OCI-LY3 (cell line): Measurements from ENCODE around the gene MX1.

Source experiments
- H2AFZ ChIP-seq: fragments of 200-600, 300-600 bp; shearing (Covaris generic); 2 replicates; pipeline ENCODE4 v1.6.0; 2014; ENCODE audit warnings: antibody characterized with exemption, low read depth, low read length
- H3K27ac ChIP-seq: fragments of 200-600, 300-600 bp; sonication (generic); 2 replicates; pipeline ENCODE4 v1.5.1; 2014; ENCODE audit warnings: mild to moderate bottlenecking, low read length, moderate library complexity, mixed read lengths
- H3K27me3 ChIP-seq: fragments of 200-600, 300-600 bp; sonication (generic); 2 replicates; pipeline ENCODE4 v1.6.1; 2014; ENCODE audit warnings: low read depth, low read length, mixed read lengths
- H3K36me3 ChIP-seq: fragments of 200-600, 300-600 bp; sonication (generic); replicated peaks from 2 replicates; pipeline ENCODE3; 2014; ENCODE audit warnings: low read depth, low read length, mixed read lengths
- H3K4me1 ChIP-seq: fragments of 300-600, 200-600 bp; sonication (generic); 2 replicates; pipeline ENCODE4 v1.6.1; 2014; ENCODE audit warnings: low read length, mixed read lengths
- H3K4me2 ChIP-seq: fragments of 200-600, 300-600 bp; sonication (generic); 2 replicates; pipeline ENCODE4 v1.6.1; 2014; ENCODE audit warnings: low read length, mixed read lengths
- H3K4me3 ChIP-seq: fragments of 300-600, 200-600 bp; sonication (generic); 2 replicates; pipeline ENCODE4 v1.5.1; 2014; ENCODE audit warnings: antibody characterized with exemption, mild to moderate bottlenecking, low read length, moderate library complexity
- H3K79me2 ChIP-seq: fragments of 300-600, 200-600 bp; shearing (Covaris generic); 2 replicates; pipeline ENCODE4 v1.6.1; 2014; ENCODE audit warnings: mild to moderate bottlenecking, low read length, mixed read lengths
- H3K9ac ChIP-seq: fragments of 300-600, 200-600 bp; shearing (Covaris generic); 2 replicates; pipeline ENCODE4 v1.6.0; 2014; ENCODE audit warnings: mild to moderate bottlenecking, low read length, moderate library complexity
- H3K9me3 ChIP-seq: fragments of 200-600, 300-600 bp; shearing (Covaris generic); 2 replicates; pipeline ENCODE4 v1.6.1; 2014; ENCODE audit warnings: low read length, mixed read lengths; ENCODE audit not compliant: insufficient read depth
- H4K20me1 ChIP-seq: fragments of 200-600, 300-600 bp; sonication (generic); 2 replicates; pipeline ENCODE4 v1.6.1; 2016; ENCODE audit warnings: low read length, mixed read lengths; ENCODE audit not compliant: insufficient read depth
- CTCF ChIP-seq: fragments of 200-600, 300-600 bp; sonication (generic); IDR thresholded peaks from 2 replicates; pipeline ENCODE4 v1.5.1; 2014; ENCODE audit warnings: antibody characterized with exemption, low read length, low read depth
- EZH2phosphoT487 ChIP-seq: fragments of 200-600 bp; shearing (Covaris generic); IDR thresholded peaks from 2 replicates; pipeline ENCODE4 v1.6.1; 2018; ENCODE audit warnings: antibody characterized with exemption, mixed run types, low read depth

The MX1 gene

GRCh38 chr21:41501919-41502318 is 75.9 kb downstream of the MX1 start:
- Histone ChIP-seq H3K4me3 (no peak overlapping the region), H3K36me3 (no peaks in the 10 kb centered on the region), H2AFZ (no peak overlapping the region), H3K9me3 (no peaks in the 10 kb centered on the region), H4K20me1 (no peaks in the 10 kb centered on the region), H3K27me3 (no peaks in the 10 kb centered on the region; the same call in 1 of the 2 replicates), H3K4me2 (no peak overlapping the region), H3K9ac (no peak overlapping the region), H3K4me1 (no peaks in the 10 kb centered on the region), H3K79me2 (no peaks in the 10 kb centered on the region), H3K27ac (no peak overlapping the region)
- 0 out of 2 replicates have a peak, but pooled peaks have one; percentile 6 for TF ChIP-seq CTCF
- TF ChIP-seq EZH2phosphoT487: no peak

- H3K27me3 ChIP-seq: no peaks in the 10 kb centered on the region; the same call in 1 of the 2 replicates
- no peaks in the 10 kb centered on the region for H3K79me2 ChIP-seq
- no peak overlapping the region for H2AFZ ChIP-seq
- no peaks in the 10 kb centered on the region for H3K4me1 ChIP-seq
- H3K9ac ChIP-seq: no peak overlapping the region
- TF ChIP-seq EZH2phosphoT487 (no peak), CTCF (no peak)
- H3K4me3 ChIP-seq: no peak overlapping the region
- H3K4me2 ChIP-seq: no peak overlapping the region
- H3K27ac ChIP-seq: no peak overlapping the region
- no peaks in the 10 kb centered on the region for H3K9me3 ChIP-seq
- no peaks in the 10 kb centered on the region for H3K36me3 ChIP-seq
- H4K20me1 ChIP-seq: no peaks in the 10 kb centered on the region
Observed at GRCh38 chr21:41503331-41503730, 77.3 kb downstream of the MX1 start.

GRCh38 chr21:41504030-41504429 is 78.0 kb downstream of the MX1 start:
- Histone ChIP-seq H3K36me3 (no peaks in the 10 kb centered on the region), H3K9ac (no peak overlapping the region), H3K4me1 (no peaks in the 10 kb centered on the region), H4K20me1 (no peaks in the 10 kb centered on the region), H3K27me3 (no peaks in the 10 kb centered on the region; the same call in 1 of the 2 replicates), H3K4me2 (no peak overlapping the region), H2AFZ (no peak overlapping the region), H3K27ac (no peak overlapping the region), H3K4me3 (no peak overlapping the region), H3K79me2 (no peaks in the 10 kb centered on the region), H3K9me3 (no peaks in the 10 kb centered on the region)
- TF ChIP-seq EZH2phosphoT487 (no peak), CTCF (no peak)

- no peaks in the 10 kb centered on the region for H3K9me3 ChIP-seq
- H3K27ac ChIP-seq: no peak overlapping the region
- H3K4me3 ChIP-seq: no peak overlapping the region
- no peaks in the 10 kb centered on the region for H3K27me3 ChIP-seq
- TF ChIP-seq EZH2phosphoT487 (no peak), CTCF (no peak)
- H3K4me1 ChIP-seq: no peaks in the 10 kb centered on the region
- no peak overlapping the region for H3K4me2 ChIP-seq
- no peaks in the 10 kb centered on the region for H4K20me1 ChIP-seq
- no peaks in the 10 kb centered on the region for H3K36me3 ChIP-seq
- H2AFZ ChIP-seq: no peak overlapping the region
- no peak overlapping the region for H3K9ac ChIP-seq
- H3K79me2 ChIP-seq: no peaks in the 10 kb centered on the region
Observed at GRCh38 chr21:41506005-41506594, 80.1 kb downstream of the MX1 start.
